HG03565 (cell line): ENCODE data around the gene ZFP1.

Experiments
- ATAC-seq: cut with Tn5 transposase; IDR thresholded peaks from one replicate; pipeline ENCODE4 v1.9.1; 2021; ENCODE audit warnings: mild to moderate bottlenecking, moderate library complexity; ENCODE audit not compliant: unreplicated experiment

Gene ZFP1

DNA sequence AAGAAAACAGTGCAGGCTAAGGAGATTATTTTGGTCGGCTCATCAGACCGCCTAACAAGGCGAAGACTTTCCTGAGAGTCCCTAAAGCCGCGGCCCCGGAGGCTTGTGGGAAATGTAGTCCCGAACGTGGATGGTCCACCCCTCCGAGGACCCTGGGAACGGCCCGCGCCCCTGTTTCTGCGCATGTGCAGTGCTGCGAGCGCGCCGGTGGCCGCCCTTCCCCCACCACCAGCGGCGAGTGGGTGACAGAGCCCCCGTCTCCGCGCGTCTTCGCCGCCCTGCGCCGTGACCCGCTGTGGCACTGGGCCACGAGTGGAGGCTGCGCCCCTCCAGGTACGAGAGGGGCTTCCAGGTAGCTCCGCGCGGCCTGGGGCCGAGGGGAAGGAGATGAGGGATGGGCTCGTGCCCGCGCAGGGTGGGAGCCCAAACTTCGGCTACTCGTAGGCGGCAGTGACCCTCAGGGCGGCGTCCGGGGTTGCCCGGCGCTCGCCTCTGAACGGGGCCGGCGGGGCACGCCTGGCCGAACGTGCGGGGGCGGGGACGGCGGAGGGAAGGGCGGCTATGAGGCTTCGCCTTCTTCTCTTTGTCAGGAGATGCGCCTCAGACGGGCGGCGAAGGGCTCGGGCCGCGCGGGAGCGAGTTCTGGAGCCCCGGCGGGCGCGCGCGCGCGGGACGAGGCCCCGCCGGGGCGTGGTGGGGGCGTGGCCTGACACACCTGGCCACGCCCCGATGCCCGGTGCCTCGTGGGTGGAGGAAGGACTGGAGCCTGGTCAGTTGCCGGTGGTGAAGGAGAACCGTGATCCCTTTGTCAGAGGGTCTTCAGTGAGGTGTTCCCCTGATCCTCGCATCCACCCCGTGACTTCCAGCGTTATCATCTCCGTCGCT lies at the start of gene ZFP1:
ZFP1 (plus strand) TSS at position 214 of the 885 bp plus-strand sequence. CDS start 4,428 bp downstream, outside the sequence.
- peak; percentile 61 for ATAC-seq

DNA sequence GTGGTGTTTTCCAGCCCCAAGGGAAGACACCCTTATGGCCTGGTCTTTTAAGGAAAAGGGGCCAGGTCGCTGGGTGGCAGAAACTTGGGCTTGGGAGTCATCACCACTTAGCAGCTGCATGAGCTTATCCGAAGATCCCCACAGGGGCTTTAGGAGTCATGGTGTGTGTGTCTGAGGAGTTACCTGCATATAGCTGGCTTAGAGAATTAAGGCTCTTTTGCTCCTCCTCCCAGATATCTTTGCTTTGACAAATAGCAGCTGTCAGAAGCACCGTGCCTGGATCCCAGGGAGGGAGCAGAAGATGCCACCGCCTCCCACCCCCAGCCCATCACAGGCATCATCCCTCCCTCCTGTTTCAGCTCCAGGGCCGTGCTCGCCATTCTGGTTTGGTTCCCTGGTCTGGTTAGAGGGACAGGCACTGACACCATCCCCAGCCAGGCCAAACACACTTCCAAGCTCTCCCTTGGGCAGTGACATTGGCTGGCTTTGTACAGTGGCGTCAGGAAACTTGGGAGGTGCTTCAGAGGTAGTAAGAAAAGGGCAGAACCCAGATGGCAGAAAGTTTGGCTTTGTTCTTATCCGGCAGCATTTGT lies 49.2 kb upstream of the ZFP1 start:
- ATAC-seq = no peak

DNA sequence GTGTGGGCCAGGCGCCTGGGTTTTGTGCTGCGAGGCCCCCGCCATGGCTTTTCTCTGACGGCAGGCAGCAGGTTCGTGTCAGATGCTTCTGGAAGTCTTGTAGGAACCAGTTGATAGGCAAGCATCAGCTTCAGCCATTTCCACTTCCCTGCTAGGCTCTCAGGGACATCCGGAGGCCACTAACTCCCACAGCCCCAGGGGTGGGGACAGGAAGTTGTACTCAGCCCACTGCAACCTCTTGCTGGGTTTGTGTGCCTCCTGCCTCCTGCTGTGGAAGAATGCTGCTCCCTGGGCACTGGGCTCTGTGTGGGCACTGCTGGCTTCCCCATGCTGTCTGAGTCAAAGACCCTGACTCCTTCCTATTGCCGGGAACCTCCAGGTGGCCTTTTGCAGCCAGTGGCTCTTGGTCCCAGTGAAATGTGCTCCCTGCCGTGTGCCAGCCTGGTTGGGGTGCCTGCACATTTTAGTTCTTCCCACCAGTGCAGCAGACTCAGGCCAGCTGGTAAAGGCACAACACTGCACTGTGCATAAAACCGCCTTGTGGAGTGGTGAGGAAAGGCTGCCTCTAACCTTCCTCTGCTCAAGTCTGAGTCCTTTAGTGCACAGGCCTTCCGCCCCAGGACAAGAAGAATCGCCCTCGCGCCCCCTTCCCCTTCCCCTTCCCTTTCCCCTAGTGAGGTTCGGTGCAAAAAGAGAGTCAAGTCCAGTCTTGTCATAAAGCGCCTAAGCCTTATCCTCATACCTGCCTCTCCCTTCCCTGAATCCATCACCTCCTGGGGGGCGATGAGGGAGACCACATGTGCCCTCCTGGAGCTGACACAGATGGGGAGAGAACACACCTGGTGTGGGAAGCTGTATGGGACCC lies 48.4 kb upstream of the ZFP1 start:
- ATAC-seq = no peak

DNA sequence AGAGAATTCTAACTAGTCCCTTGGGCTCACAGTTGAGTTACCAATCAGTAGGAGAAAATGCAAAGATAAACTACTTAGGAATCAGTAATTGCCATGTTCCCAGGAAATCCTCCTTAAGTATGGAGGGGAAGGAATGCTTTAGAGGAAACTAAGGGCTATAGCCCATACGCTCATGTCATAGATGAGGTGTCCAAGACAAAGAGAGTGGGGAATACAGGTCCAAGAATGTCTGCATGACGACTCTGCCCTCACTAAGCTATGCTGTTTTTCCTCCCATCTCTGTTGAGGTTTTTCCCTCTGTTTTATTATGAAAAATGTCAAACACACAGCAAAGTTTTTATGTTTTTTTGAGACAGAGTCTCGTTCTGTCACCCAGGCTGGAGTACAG lies 47.7 kb upstream of the ZFP1 start:
- ATAC-seq = no peak

DNA sequence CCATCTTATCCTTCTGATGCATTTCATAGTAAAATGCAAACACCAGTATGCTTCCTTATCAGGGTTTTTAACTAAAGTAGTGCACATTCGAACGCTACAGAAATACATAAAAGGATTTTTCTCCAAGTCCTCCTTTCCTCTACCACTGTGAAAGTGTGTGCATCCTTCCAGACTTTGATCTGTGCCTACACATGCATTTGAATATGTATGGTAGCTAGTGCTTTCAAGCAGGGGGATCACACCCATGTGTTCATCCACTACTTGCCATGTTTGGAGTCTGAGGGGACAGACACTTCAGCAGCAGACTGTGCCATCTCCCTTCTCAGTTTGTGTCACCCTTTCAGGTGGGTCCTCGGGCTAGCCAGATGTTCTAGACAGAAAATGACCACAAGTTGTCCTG lies 46.7 kb upstream of the ZFP1 start:
- no peak for ATAC-seq

DNA sequence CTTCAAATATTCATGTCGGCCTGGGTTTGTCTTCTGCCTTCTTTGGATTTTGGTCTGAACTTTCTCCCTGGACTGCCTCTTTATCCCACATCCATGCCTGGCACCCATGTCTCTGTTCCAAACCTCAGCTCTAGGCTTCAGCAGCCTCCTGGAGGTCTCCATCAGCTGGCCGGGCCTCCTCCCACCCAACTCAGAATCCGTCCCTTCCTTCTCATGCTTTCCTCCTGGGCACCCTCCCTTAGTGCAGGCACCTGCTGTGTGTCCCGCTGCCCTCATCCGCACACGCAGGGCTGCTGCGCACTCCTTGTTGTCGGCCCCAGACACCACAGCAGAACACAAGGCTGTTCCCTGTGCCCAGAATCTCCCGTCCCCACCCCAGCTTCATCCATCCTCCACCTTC lies 45.7 kb upstream of the ZFP1 start:
- no peak for ATAC-seq

DNA sequence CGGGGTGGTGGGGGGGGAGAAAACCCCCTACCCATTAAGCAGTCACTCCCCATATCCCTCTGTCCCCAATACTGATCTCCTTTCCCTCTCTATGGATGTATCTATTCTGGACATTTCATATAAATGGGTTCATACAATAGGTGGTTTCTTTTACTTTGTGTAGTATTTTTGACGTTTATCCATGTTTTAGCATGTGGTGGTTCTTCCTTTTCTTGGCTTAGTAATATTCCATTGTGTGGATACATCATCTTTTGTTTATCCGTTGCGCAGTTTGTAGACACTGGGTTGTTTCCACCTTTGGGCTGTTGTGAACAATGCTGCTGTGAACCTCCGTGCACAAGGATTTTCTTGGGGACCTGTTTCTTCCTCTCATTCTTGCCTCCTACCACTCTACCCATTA lies 44.3 kb upstream of the ZFP1 start:
- ATAC-seq = no peak

DNA sequence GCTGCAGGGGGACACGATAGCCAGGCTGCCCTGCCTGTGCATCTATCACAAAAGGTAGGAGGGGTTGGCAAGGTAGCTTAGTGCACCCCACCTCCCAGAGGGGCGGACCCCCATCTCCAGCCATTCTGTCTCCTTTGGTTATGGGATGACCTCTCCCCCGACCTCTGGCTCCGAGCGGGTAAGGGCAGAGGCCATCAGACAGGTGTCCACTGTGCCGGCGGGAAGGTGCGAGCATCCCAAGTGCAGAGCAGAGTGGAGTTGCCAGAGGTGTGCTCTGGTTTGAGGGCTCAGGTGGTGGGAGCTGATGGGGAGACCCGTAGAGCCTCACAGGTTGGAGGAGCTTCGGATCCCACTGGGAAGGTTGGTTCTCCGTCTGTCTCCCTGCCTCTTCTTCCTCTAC lies 43.5 kb upstream of the ZFP1 start:
- no peak for ATAC-seq

DNA sequence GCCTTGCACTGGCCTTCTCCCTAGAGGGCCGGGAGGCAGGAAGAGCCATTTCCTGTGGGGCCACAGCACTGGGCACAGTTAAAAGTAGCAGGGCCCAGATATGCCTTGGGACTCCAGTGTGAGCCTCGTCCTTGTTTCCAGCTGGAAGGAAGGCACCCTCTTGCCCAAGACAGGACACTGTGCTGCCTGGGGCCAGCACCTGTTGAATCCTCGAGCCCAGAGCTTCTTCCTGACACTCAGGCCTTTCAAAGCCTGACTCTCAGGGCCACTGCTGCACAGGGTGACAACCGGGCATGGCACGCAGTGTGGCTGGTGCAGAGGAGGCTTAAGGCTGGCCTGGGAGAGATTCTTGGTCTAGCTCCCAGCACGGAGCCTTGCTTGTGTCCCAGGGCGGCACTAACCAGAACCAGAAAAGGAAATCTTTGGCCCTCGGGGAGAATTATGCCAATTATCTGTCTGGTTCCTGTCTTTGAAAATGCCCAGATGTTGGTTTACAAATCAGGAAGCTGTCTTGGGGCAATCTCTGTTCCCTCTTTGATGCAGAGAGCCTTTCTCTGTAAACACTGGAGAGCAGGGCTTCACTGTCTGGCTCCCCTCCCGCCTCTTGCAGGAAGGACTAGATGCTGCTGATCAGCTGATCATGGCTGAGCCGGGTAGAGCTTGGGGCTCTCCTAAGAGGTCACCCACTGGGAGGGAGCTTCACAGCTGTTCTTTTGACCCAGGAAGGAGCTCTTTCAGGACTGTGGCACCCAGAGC lies 42.8 kb upstream of the ZFP1 start:
- no peak for ATAC-seq

DNA sequence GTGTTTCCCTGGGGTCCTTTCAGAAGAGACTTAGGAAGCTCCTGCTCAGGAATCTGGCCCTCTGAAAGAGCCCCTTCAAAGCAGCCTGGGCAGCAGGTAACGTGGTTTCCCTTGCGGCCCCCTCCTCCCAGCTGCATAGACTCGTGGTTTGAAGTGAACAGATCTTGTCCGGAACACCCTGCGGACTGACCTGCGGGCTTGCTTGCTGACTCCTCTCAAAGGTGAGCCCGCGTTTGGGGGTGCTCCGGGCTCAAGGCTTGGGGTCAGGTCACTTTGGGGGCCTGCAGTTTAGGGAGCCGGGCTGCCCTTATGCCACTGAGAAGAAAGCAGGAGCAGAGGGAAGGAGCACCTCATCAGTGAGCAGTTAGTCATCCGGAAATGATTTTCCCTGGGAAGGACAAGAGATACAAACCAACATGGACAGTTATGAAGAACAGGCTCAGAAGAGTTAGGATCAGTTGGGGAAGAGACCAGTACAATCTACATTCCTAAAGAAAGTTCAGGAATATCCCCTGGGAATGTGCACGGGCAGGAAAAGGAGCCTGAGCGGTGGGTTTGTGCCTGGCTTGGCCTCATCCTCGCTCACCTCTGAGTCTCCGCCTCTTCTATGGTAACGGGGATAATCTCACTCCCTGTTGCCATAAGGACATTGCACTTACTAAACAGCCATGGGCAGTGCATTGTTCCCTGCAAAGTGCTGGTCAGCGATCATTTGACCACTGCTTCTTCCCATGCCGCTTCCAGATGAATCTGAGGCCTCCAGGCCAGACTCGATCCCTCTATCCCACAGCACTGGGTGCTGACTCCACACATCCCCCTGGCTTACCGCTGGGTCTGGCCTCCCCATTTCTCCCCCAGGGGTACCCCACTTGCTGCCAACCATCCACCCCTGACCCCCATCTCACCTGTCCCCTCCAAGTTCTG lies 41.7 kb upstream of the ZFP1 start:
- ATAC-seq = no peak

DNA sequence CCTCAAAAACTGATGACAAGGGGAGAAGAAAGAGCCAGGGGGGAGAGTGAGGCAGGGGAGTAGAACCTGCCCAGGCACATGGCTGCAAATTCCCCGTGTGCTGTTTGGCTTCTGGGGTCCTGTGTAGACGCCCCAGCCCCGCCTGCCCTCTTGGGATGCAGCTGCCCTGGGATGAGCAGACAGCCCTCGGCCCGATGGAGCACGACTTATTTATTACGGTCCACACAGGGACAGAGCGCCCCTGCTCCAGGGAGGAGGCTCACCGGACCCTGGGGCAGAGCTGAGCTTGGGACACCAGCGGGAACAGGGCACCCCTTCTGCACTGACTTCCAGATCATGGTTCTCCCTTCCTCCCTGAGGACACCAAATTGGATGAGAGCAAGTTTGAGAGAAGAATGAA lies 40.8 kb upstream of the ZFP1 start:
- no peak for ATAC-seq

DNA sequence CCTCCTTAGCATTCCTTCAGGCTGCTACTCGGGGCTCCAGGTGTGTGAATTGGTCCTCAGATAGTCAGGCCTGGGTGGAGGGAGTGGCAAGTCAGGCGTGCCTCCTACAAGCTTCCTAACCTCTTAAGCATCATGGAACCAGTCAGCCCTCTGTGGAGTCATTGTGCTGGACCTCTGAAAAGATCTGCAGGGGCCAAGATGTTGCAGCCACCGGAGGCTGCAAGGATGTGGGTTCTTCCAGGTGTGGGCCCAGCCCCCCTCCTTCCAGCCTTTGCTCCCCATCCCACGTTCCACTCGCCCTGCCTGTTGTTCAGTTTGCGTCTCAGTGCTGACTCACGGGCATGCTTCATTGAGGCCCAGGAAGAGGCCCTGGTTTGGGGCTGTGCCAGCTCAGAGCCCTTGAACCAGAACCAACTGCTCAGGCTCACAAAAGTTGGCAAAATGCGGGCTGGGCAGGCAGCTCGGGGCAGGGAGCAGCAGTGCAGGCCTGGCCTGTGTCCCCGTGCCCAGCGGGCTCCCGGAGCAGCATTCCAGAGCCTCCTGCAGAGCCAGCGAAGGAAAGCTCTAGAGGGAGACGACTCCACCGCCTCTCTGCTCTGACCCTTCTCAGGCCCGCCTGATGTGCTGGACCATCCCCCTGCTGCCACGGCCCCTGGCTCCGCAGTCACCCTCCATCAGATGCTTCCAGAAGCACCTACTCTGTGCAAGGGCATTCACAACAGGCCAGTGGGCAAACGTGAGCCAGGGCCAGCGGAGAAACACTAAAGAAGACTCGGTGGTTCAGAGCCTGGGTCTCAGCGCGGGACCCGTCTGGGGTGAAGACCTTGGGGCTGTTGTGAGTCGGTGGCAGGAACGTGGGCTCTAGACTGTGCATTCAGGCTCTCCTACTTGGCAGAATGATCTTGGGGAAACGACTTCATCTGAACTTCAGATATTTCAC lies 39.3 kb upstream of the ZFP1 start:
- ATAC-seq = no peak

DNA sequence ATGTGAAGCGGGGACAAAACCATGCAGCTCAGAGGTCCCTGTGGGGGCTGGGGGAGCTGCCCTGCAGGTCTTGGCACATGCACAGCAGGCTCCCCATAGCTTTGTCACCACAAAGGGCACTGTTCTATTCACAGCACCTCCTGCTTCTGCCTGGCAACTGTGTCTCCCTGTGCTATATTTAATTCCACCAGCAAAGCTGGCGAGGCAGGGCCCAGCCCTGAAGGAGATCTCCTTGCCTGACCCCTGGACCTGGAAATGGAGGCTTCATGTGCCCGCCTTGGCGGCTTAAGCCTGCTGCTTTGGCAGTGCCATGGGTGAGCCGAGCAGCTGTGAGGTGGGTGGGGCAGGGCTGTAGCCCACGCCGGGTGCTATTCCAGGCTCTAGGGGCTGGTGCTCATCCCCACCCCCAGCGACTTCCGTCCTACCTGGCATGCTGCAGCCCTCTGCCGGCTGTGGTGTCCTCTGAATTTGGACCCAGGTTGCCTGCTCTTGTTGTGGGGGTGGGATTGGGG lies 38.5 kb upstream of the ZFP1 start:
- ATAC-seq = no peak

DNA sequence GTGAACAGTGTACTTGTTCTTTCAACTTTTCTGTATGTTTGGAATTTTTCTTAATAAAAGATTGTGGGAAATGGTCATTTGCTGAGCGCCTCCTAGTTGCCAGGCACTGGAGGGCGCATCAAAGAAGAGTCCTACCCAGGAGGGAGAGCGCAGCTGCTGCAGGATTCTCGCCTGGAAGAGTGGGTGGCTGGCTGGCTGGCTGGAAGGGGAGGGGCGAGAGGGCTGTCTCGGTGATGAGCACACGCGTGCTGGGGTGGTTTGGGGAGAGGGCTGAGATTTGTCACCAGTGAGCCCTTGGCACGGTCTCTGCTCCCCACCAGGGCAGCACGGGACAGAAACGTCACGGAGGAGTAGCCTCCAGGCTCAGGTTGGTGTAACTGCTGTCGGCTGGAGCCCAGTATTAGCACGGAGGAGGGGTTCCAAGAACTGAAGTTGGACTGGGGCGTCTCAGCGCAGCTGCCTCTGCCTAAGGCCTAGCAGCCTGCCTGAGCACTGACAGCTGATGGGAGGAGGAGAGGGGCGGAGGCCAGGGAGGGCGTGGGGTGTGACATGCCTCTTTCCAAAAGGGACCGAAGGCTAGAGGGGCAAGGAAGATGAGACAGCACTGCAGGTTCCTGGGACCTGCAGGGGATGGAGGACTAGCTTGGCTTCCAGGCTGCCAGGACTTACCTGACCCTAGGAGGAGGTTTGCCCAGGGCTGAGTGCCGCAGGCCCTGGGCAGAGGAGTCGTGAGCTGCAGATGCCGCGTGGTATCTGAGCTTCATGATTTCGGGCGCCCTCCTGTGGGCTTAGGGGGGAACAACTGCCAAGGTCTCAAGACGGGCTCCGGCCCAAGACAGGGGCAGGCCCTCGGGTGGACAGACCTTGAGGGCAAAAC lies 37.4 kb upstream of the ZFP1 start:
- peak; percentile 55 for ATAC-seq

DNA sequence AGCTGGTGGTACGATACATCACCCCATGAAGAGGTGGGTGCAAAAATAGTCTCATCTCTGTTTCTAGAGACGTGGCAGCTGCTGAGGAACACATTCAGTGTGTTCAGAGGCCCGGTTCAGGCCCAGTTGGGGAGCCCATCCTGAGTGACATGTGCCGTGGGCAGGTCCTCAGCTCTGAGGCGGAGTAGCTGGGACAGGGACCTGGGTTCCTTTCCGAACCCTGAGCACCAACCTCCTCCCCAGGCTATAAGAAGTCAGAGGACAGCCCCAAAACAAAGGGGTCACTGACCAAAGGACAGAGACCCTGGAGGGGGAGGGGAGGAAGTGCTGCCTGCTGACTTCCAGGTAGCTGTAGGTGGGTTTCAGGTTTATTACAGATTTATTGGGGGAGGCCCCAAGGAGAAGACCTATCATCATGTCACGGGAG lies 36.8 kb upstream of the ZFP1 start:
- ATAC-seq = no peak

DNA sequence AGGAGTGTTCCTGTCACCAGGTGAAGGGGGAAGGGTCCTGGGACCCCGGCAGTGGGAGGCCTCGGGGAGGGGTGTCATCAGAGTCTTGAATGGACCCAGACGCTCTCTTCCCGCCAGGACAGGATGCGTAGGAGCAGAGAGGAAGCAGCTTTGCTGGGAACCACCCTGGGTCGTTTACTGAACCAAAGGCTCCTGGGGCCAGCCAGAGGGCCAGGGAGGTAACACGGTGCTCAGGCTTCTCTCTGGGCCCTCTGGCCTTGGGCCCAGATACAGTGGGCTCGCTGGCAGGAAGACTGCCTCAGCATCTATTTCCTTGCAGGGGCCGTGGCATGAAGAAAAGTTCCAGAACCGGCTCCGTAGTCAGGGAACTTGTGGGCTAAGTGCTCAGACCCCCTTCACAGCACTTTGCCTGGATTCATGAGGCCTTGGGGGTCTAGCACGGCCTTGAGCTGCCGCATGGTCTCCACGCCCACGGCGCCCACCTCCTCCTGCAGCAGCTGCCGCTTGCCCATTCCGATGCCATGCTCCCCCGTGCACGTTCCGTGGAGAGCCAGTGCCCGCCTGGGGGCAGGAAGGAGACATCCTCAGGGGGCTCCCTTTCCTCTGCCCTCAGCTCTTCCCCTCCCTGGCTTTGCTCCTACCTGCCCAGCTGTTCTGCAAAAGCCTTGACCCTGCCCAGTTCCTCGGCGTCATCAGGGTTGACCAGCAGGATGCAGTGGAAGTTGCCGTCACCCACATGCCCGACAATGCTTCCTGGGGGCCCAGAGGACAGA lies 36.2 kb upstream of the ZFP1 start:
- no peak for ATAC-seq
